ENCODE measurements around the gene FCRL2.

Gene FCRL2

DNA sequence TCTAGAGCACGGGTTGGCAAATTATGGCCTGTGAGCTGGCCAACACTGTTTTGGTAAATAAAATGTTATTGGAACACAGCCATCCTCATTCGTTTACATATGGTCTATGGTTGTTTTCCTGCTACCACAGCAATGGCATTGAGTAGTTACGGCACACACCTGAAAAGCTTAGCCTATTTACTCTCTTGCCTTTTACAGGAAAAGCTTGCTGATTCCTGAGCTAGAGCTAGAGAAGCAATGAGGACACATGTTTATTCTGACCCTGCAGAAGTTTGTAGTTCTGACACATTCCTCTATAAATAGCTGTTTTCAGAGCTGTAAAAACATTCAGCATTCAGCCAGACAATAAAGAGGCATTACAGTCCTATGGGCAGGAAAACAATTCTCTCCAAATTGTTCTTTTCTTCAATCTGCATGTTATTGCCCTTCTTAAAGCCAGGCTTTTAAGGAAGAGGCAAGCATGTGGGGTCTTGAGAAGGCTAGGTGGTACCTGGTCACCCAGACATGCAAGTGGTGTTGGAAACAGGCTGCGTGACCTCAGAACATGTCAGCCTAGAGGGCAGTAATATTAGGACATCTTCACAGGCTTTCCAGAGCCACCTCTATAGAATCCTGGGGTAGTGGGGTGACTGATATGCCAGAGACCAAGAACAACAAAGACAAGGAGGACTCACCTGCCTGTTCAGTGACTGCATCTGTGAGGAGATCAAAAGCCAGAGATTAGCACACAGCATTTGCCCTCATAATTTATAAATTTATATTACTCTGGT is 1.6 kb downstream of the FCRL2 start:
- TF ChIP-seq, protein P1, sequence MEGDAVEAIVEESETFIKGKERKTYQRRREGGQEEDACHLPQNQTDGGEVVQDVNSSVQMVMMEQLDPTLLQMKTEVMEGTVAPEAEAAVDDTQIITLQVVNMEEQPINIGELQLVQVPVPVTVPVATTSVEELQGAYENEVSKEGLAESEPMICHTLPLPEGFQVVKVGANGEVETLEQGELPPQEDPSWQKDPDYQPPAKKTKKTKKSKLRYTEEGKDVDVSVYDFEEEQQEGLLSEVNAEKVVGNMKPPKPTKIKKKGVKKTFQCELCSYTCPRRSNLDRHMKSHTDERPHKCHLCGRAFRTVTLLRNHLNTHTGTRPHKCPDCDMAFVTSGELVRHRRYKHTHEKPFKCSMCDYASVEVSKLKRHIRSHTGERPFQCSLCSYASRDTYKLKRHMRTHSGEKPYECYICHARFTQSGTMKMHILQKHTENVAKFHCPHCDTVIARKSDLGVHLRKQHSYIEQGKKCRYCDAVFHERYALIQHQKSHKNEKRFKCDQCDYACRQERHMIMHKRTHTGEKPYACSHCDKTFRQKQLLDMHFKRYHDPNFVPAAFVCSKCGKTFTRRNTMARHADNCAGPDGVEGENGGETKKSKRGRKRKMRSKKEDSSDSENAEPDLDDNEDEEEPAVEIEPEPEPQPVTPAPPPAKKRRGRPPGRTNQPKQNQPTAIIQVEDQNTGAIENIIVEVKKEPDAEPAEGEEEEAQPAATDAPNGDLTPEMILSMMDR (IDR thresholded peaks at IDR 0.05; ENCODE audit: borderline replicate concordance, control extremely low read depth, extremely low read depth, insufficient read depth, missing control alignments), result no peak
- in situ Hi-C loops (cut with MboI; ENCODE audit: low sequenced_read_pairs, unreplicated experiment), result no loop called here
- no peak for DNase-seq (ENCODE audit: low spot score)

DNA sequence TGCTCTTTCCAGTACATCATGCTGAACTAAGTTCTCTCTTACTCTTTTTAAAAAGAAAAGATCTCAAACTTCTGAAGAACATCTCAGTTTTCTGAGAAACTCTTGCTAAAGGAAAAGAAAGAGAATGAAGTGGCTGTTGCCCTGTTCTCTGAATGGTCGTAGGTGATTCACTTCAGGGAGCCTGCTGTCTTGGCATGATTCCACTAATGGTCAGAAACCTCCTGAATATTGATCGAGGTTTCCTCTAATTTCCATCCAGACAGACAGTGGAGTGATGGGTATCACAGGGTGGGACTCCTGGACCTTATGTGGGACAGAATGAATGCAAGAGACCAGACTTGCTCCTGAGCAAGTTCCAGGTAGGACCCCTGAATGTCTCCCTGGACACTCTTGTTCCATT is 2.5 kb downstream of the FCRL2 start:
- TF ChIP-seq, protein P1 (IDR thresholded peaks at IDR 0.05; ENCODE audit: borderline replicate concordance, control extremely low read depth, extremely low read depth, insufficient read depth, missing control alignments), result no peak
- DNase-seq (ENCODE audit: low spot score), result no peak
- in situ Hi-C loops (cut with MboI; ENCODE audit: low sequenced_read_pairs, unreplicated experiment), result no loop called here

DNA sequence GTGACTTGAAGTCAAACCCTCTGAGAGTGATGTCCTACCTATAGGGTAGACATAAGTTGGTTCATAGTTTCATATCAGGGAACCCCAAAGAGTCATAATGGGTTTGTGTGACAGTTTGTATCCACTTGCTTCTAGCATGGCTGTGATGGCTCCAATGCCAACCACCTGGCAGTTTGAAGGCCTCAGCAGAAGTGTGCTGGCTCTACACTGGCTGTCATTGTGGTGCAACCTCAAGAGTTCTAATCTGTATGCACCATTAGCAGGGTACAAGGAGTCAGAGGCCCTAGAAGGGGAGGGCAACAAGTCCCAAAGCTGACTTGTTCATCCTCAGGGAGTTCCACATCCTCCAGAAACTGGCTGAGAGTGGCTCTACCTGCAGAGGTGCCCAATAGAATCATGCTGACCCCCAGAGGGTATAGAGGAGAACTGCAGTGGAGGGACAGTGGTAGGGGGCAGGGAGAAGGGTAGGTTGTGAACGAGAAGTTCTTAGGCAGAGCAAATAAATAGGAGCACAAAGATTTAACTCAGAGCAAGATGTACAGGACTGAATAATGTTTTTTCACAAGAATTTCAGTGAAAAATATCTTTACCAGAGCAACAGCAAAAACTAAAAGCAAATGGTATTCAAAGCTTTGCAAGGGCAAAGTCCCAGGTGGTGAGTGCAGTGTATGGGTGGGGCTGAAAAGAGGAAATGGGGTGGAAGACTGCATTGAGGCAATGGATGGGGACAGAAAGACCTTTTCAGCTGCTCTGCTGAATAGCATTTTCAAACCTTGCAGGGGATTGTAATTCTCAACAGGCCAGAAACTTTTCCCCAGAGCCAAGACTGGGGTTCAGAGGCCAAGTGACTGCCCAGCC is 3.2 kb downstream of the FCRL2 start:
- in situ Hi-C loops (cut with MboI; ENCODE audit: low sequenced_read_pairs, unreplicated experiment), result no loop called here
- TF ChIP-seq, protein P1 (IDR thresholded peaks at IDR 0.05; ENCODE audit: borderline replicate concordance, control extremely low read depth, extremely low read depth, insufficient read depth, missing control alignments), result peak; percentile 56
- peak; percentile 29 for DNase-seq (ENCODE audit: low spot score)

DNA sequence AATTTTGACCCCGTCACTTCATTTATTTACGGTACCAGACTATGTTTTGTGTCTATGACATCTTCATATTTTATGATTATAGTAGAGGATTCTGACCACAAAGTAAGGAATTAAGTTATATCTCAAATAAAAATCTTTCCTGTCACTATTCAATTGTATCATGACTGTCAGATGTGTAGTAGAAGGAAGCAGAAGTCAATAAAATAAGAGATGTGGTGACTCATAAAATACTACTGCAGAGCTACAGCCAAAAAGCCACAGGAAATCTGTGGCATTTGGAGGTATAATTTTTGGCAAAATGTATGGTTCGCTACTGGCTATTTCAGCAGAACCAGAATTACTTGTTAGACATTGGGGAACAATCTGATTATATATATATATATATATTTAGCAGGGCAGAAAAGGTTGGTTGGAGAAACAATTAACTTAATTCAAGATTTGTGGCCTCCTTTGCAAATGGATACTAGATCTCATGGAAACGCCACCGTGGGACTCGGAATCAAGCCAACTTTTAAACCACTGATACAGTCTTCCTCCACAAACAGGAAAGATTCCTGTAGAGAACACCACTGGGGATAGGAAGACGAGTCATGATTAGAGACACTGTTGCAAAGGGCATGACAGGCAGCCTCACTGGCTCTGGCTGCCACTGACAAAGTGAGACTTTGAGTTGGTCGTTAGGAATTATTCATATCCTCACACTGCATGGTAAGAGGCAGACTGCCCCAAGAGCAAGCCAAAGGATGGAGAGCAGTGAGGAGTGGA is 5.1 kb downstream of the FCRL2 start:
- in situ Hi-C loops (cut with MboI; ENCODE audit: low sequenced_read_pairs, unreplicated experiment), result no loop called here
- no peak for DNase-seq (ENCODE audit: low spot score)
- TF ChIP-seq, protein P1 (IDR thresholded peaks at IDR 0.05; ENCODE audit: borderline replicate concordance, control extremely low read depth, extremely low read depth, insufficient read depth, missing control alignments), result no peak

DNA sequence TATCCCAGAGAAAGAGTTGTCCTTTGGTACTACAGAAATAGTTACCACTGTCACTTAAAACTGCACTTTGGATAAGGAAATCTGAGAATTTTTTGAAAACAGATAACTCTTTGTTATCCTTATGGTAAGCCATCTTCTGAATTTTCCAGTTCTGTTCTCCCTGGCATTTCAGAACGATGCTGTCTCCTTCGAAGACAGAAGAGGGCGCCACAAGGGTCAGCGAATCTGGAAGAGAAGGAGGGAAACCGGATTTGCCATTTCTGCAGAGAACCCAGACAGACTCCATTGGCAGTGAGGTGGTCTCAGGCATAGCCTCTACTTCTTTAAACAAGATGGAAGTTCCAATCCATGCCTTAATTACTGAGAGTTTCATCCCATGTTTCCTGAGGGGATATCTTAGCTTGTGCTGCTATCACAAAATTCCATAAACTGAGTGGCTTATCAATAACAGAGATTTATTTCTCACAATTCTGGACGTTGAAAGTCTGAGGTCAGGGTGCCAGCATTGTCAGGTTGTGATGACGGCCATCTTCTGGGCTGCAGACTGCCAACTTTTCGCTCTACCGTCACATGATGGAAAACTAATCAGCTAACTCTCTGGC is 6.4 kb downstream of the FCRL2 start:
- no peak for DNase-seq (ENCODE audit: low spot score)
- in situ Hi-C loops (cut with MboI; ENCODE audit: low sequenced_read_pairs, unreplicated experiment), result no loop called here
- TF ChIP-seq, protein P1 (IDR thresholded peaks at IDR 0.05; ENCODE audit: borderline replicate concordance, control extremely low read depth, extremely low read depth, insufficient read depth, missing control alignments), result peak; percentile 19

DNA sequence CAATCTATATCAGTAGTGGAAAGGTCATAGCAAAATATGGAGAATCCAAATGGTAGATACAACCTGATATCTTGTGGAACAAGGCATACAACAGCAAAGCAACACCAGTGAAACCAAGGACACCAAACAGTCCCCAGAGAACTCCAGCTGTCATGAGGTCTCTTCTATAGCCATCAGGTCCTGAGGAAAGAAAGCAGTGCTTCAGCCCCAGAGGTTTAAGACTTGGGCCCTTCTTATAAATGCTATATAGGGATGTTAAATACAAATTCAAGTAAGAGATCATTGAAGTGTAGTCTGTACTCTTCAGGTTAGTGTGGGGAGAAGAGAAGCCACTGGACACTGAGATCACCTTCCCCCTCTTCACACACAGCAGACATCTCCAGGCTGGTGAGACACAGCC is 10.1 kb downstream of the FCRL2 start:
- in situ Hi-C loops (cut with MboI; ENCODE audit: low sequenced_read_pairs, unreplicated experiment), result no loop called here
- no peak for DNase-seq (ENCODE audit: low spot score)

More for the DNA sequence above, 10.1 kb downstream of the FCRL2 start:
- TF ChIP-seq, protein P1 (IDR thresholded peaks at IDR 0.05; ENCODE audit: borderline replicate concordance, control extremely low read depth, extremely low read depth, insufficient read depth, missing control alignments), result no peak

All from GM13976 (cell line).